H1 (cell line): Measurements from ENCODE around the gene SLC3A2. TPM values are rescaled to one million over a fixed set of nuclear protein-coding genes. Genes with fewer than 3 reads are reported as not detected.

Experiments
- CTCF ChIA-PET: fragments of 300-600 bp; sonication (Branson Sonifier 250); formaldehyde crosslinking; loops from one replicate; lab custom pipeline; 2021; ENCODE audit not compliant: partially characterized antibody; lab: Charles Lee
- POLR2A ChIA-PET: fragments of 300-600 bp; sonication (Branson Sonifier 250); formaldehyde crosslinking; loops from one replicate; lab custom pipeline; 2021; ENCODE audit warnings: inconsistent platforms; ENCODE audit not compliant: partially characterized antibody; lab: Charles Lee
- DNase-seq, 2 experiments: peaks; one replicate each; pipeline versions ENCODE4 v3.0.0 to v3.0.0-alpha.2; 2010 to 2022; ENCODE audit warnings: low spot score in 2 of 2, low read depth in 1 of 2, mixed read lengths in 1 of 2
- FAIRE-seq: peaks from 2 replicates; lab custom pipeline; 2011; peaks lifted over from hg19 to GRCh38; lab: Jason Lieb, UNC
- H2AFZ ChIP-seq: 2 replicates; pipeline ENCODE4 v1.8.1; 2012; ENCODE audit warnings: low read length, inconsistent platforms
- H2AK5ac ChIP-seq: 2 replicates; pipeline ENCODE4 v1.6.1; 2013; ENCODE audit warnings: low read depth, low read length
- H2BK120ac ChIP-seq: replicated peaks from 2 replicates; pipeline ENCODE3; 2013; ENCODE audit warnings: low read depth, low read length, inconsistent platforms
- H2BK12ac ChIP-seq: 2 replicates; pipeline ENCODE4 v1.6.1; 2013; ENCODE audit warnings: low read depth, low read length
- H2BK15ac ChIP-seq: 2 replicates; pipeline ENCODE4 v1.6.1; 2013; ENCODE audit warnings: low read length
- H2BK20ac ChIP-seq: 2 replicates; pipeline ENCODE4 v1.6.1; 2013; ENCODE audit warnings: low read length
- H2BK5ac ChIP-seq: 2 replicates; pipeline ENCODE4 v1.6.1; 2013; ENCODE audit warnings: low read depth, low read length
- H3K14ac ChIP-seq: 2 replicates; pipeline ENCODE4 v1.6.1; 2013; ENCODE audit warnings: inconsistent platforms; ENCODE audit not compliant: insufficient read length
- H3K18ac ChIP-seq: 2 replicates; pipeline ENCODE4 v1.6.1; 2013; ENCODE audit warnings: low read length; ENCODE audit errors: extremely low read depth
- H3K23ac ChIP-seq: 2 replicates; pipeline ENCODE4 v1.6.1; 2013; ENCODE audit warnings: inconsistent platforms; ENCODE audit not compliant: insufficient read length
- H3K23me2 ChIP-seq: 2 replicates; pipeline ENCODE4 v1.6.1; 2013; ENCODE audit warnings: low read depth, low read length
- H3K27ac ChIP-seq: 2 replicates; pipeline ENCODE4 v1.6.1; 2011; ENCODE audit warnings: low read depth, low read length, inconsistent platforms
- H3K27me3 ChIP-seq, 4 experiments: replicated peaks in 1 of 4; 1 replicate in 1 of 4; 2 replicates in 3 of 4; pipeline versions ENCODE4 v1.6.1 to v1.8.1; 2011 to 2013; ENCODE audit warnings: low read length in 3 of 4, mild to moderate bottlenecking in 3 of 4, inconsistent platforms in 2 of 4, mixed read lengths in 2 of 4, moderate library complexity in 1 of 4; ENCODE audit not compliant: control insufficient read depth in 3 of 4, insufficient read depth in 3 of 4; ENCODE audit errors: extremely low read depth in 1 of 4
- H3K36me3 ChIP-seq, 4 experiments: 2 replicates each; pipeline versions ENCODE4 v1.6.1 to v1.8.1; 2011 to 2013; ENCODE audit warnings: mild to moderate bottlenecking in 4 of 4, low read length in 3 of 4, moderate library complexity in 2 of 4, control low read depth in 1 of 4, inconsistent platforms in 1 of 4; ENCODE audit not compliant: insufficient read depth in 4 of 4, control insufficient read depth in 2 of 4
- H3K4ac ChIP-seq: replicated peaks from 2 replicates; pipeline ENCODE3; 2013; ENCODE audit warnings: low read length, low read depth, mixed read lengths, inconsistent platforms; ENCODE audit not compliant: insufficient read length
- H3K4me1 ChIP-seq, 4 experiments: replicated peaks in 1 of 4; 1 replicate in 1 of 4; 2 replicates in 3 of 4; pipeline versions ENCODE4 v1.6.1 to v1.8.1; 2011 to 2013; ENCODE audit warnings: low read length in 3 of 4, inconsistent platforms in 2 of 4, mixed read lengths in 1 of 4; ENCODE audit not compliant: insufficient read depth in 4 of 4, control insufficient read depth in 3 of 4
- H3K4me2 ChIP-seq, 2 experiments: 2 replicates each; pipeline versions ENCODE4 v1.6.1 to v1.8.1; 2011 to 2013; ENCODE audit warnings: low read depth in 2 of 2, low read length in 2 of 2, control low read depth in 1 of 2, inconsistent platforms in 1 of 2, mild to moderate bottlenecking in 1 of 2; ENCODE audit not compliant: insufficient read depth in 1 of 2
- H3K4me3 ChIP-seq, 4 experiments: fragments of 200-600, 300-600 bp in 1 of 4; sonication (generic), shearing (Covaris generic), sonication (Bioruptor Twin) in 1 of 4; 2 replicates each; pipeline versions ENCODE4 v1.5.1 to v1.8.1; 2011 to 2016; ENCODE audit warnings: low read length in 4 of 4, low read depth in 3 of 4, control low read depth in 2 of 4, inconsistent platforms in 2 of 4, mild to moderate bottlenecking in 2 of 4, mixed read lengths in 1 of 4, moderate library complexity in 1 of 4; ENCODE audit not compliant: insufficient read depth in 2 of 4; ENCODE audit errors: extremely low read depth in 1 of 4
- H3K56ac ChIP-seq: replicated peaks from 2 replicates; pipeline ENCODE3; 2013; ENCODE audit warnings: low read depth, mild to moderate bottlenecking, mixed read lengths, low read length, inconsistent platforms; ENCODE audit not compliant: insufficient read length
- H3K79me1 ChIP-seq: 2 replicates; pipeline ENCODE4 v1.6.1; 2013; ENCODE audit warnings: low read depth, low read length, control low read depth
- H3K79me2 ChIP-seq, 2 experiments: 2 replicates each; pipeline versions ENCODE4 v1.6.1 to v1.8.1; 2012 to 2013; ENCODE audit warnings: low read length in 2 of 2, mild to moderate bottlenecking in 2 of 2, inconsistent platforms in 1 of 2; ENCODE audit not compliant: insufficient read depth in 2 of 2, control insufficient read depth in 1 of 2
- H3K9ac ChIP-seq, 4 experiments: replicated peaks in 1 of 4; 1 replicate in 1 of 4; 2 replicates in 3 of 4; pipeline versions ENCODE4 v1.6.1 to v1.8.1; 2011 to 2013; ENCODE audit warnings: low read depth in 3 of 4, low read length in 3 of 4, control low read depth in 2 of 4, mild to moderate bottlenecking in 2 of 4, moderate library complexity in 2 of 4, inconsistent platforms in 1 of 4; ENCODE audit errors: extremely low read depth in 1 of 4
- H3K9me3 ChIP-seq, 2 experiments: 2 replicates each; pipeline versions ENCODE4 v1.6.1 to v1.8.1; 2012 to 2013; ENCODE audit warnings: mild to moderate bottlenecking in 2 of 2, moderate library complexity in 2 of 2, control low read depth in 1 of 2, inconsistent platforms in 1 of 2, low read depth in 1 of 2, low read length in 1 of 2, mixed read lengths in 1 of 2; ENCODE audit not compliant: insufficient read depth in 2 of 2
- H4K20me1 ChIP-seq, 2 experiments: replicated peaks in 1 of 2; 2 replicates each; pipeline versions ENCODE3 to v1.8.1; 2011 to 2013; ENCODE audit warnings: inconsistent platforms in 2 of 2, low read length in 2 of 2, mild to moderate bottlenecking in 1 of 2; ENCODE audit not compliant: insufficient read depth in 2 of 2, control insufficient read depth in 1 of 2
- H4K5ac ChIP-seq: 2 replicates; pipeline ENCODE4 v1.6.1; 2013; ENCODE audit warnings: low read length, low read depth, mixed read lengths, inconsistent platforms; ENCODE audit not compliant: insufficient read length
- H4K8ac ChIP-seq: 2 replicates; pipeline ENCODE4 v1.8.0; 2013; ENCODE audit warnings: mild to moderate bottlenecking, moderate library complexity, low read length, inconsistent platforms; ENCODE audit not compliant: insufficient read depth; ENCODE audit errors: extremely low read depth
- H4K91ac ChIP-seq: replicated peaks from 2 replicates; pipeline ENCODE3; 2013; ENCODE audit warnings: low read length, mixed read lengths, inconsistent platforms; ENCODE audit not compliant: insufficient read length
- FOSL1 ChIP-seq: IDR thresholded peaks from 2 replicates; pipeline ENCODE4 v1.6.1; 2011; ENCODE audit warnings: mild to moderate bottlenecking, low read depth, low read length, moderate library complexity; ENCODE audit not compliant: insufficient read depth
- POLR2A ChIP-seq, 2 experiments: IDR thresholded peaks; 1 replicate in 1 of 2; 2 replicates in 1 of 2; pipeline ENCODE4 v1.6.1; 2011; ENCODE audit warnings: low read depth in 2 of 2, low read length in 2 of 2, mild to moderate bottlenecking in 2 of 2; ENCODE audit errors: control extremely low read depth in 1 of 2
- SIX5 ChIP-seq: IDR thresholded peaks from 2 replicates; pipeline ENCODE4 v1.6.1; 2011; ENCODE audit warnings: mild to moderate bottlenecking, low read depth, low read length
- SP4 ChIP-seq: IDR thresholded peaks from 2 replicates; pipeline ENCODE4 v1.6.1; 2012; ENCODE audit warnings: low read length, inconsistent platforms
- TAF1 ChIP-seq: IDR thresholded peaks from 2 replicates; pipeline ENCODE4 v1.6.1; 2011; ENCODE audit warnings: mild to moderate bottlenecking, low read depth, low read length
- WGBS, 2 experiments: shearing (Covaris generic) in 1 of 2; methylation state at CpG; one replicate each; pipeline versions ENCODE4 v1.1.6 to v1.1.7; 2013 to 2015; ENCODE audit warnings: low lambda C conversion rate in 2 of 2, mixed read lengths in 2 of 2, inconsistent platforms in 1 of 2, low coverage in 1 of 2, missing lambda C conversion rate in 1 of 2; ENCODE audit not compliant: insufficient replicate concordance in 2 of 2, insufficient coverage in 1 of 2, insufficient read length in 1 of 2; ENCODE audit errors: extremely low coverage in 1 of 2, missing lambda C conversion rate in 1 of 2; 5-methylcytosine and 5-hydroxymethylcytosine counted together
- polyA plus RNA-seq, 7 experiments: library from polyadenylated mRNA; depleted of rRNA in 3 of 7; stranded (reverse) in 5 of 7; unstranded in 2 of 7; fragments of >200 nt in 5 of 7; fragments of 200-250 nt in 2 of 7; gene quantifications; 1 replicate in 5 of 7; 2 replicates in 1 of 7; 4 replicates in 1 of 7; pipeline versions ENCODE4 v1.2.1 to v1.2.3, GENCODE V29; 2011 to 2013; ENCODE audit warnings: missing spikeins in 2 of 7, mixed read lengths in 2 of 7
- total RNA-seq: library from RNA; stranded (reverse); fragmentation: NEBNext Ultra II Directional; extraction: Animal tissue kit (Norgen Biotek cat#: 25700); gene quantifications from 2 replicates; pipeline ENCODE4 v1.2.1, GENCODE V29; 2021

The SLC3A2 gene
- total and polyA plus RNA-seq, 2 of the 8 experiments (the other 6 are each of a cell fraction or from before 2014, with no cell fraction given) = 410 to 435 TPM

DNA sequence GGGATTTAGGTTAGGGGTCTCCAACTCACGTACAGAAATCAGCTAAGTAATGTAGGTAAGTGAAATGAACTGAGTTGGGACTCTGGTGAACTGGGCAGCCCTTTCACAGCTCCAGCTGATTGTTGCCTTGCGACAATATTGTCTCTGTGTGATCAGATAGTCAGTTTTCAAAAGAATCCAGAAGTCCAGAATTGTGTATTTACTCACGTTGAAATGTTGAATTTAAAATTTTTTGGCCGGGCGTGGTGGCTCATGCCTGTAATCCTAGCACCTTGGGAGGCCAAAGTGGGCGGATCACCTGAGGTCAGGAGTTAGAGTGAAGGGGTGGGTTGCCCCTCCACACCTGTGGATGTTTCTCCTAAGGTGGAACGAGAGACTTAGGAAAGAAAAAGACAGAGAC is 22.5 kb upstream of the SLC3A2 start:
- POLR2A ChIA-PET = interaction anchor here (1.1 to 20.0 kb wide), 13 partner anchors 9 to 831 kb away, joined by 3 to 2104 read pairs (median 67); partner anchors contain the start of genes BSCL2, C11orf98, CSKMT and EEF1G
- peak overlapping the region in 3 of 4 experiments; percentile 56 to 82 (median 73); a peak in 5 of 7 replicates for H3K9ac ChIP-seq
- H4K91ac ChIP-seq = no peak overlapping the region
- H3K4me3 ChIP-seq = peak overlapping the region; percentile 74 to 100 (median 90)
- peaks cover 14% of the 10 kb centered on the region for H3K23me2 ChIP-seq
- H3K79me1 ChIP-seq = peaks cover 5% of the 10 kb centered on the region; the same call in 1 of the 2 replicates
- no peak overlapping the region for H2AFZ ChIP-seq
- H3K79me2 ChIP-seq = peaks cover 59 to 98% of the 10 kb centered on the region in 2 experiments
- no peak overlapping the region for H2BK20ac ChIP-seq
- no peak for DNase-seq
- 0 out of 2 replicates have a peak overlapping the region, but pooled peaks have one; percentile 44 for H3K27ac ChIP-seq
- H2BK15ac ChIP-seq = no peak overlapping the region
- H4K5ac ChIP-seq = no peak overlapping the region
- H3K4me2 ChIP-seq = peak overlapping the region; percentile 78 to 95
- H3K23ac ChIP-seq = no peak overlapping the region
- H4K8ac ChIP-seq = no peak overlapping the region
- H3K27me3 ChIP-seq = no peaks in the 10 kb centered on the region
- H3K56ac ChIP-seq = no peak overlapping the region
- H2BK120ac ChIP-seq = no peak overlapping the region
- H4K20me1 ChIP-seq = peaks cover 5 to 24% of the 10 kb centered on the region in 2 experiments
- H3K4ac ChIP-seq = no peak overlapping the region
- no peak for TF ChIP-seq TAF1
- no peak for TF ChIP-seq SIX5
- TF ChIP-seq SP4 = no peak
- TF ChIP-seq POLR2A (IDR thresholded peaks at IDR 0.05; ENCODE audit: control extremely low read depth in 1 of 2, low read depth in 2 of 2, low read length in 2 of 2) = peak in 1 of 2 experiments; percentile 36; a peak in 2 of 3 replicates
- no peak for TF ChIP-seq FOSL1
- TF ChIP-seq, all 59 proteins: peak for 1
- peaks cover 0 to 15% (median 9%) of the 10 kb centered on the region in 4 experiments; a peak in 4 of 7 replicates for H3K4me1 ChIP-seq
- no peak overlapping the region for H2BK12ac ChIP-seq
- no peak for FAIRE-seq
- no peak overlapping the region for H3K18ac ChIP-seq
- 33% methylated on average over 7 of the region's 7 CpGs; no CpG with 5 or more reads in 1 of the 2 experiments for WGBS, 2 experiments
- peaks cover 19 to 44% (median 21%) of the 10 kb centered on the region in 4 experiments for H3K36me3 ChIP-seq
- CTCF ChIA-PET = interaction anchor here (0.6 to 1.5 kb wide), 7 partner anchors 22 to 187 kb away, joined by 3 to 7 read pairs (median 4); partner anchors contain the start of genes GNG3, SLC3A2 and UQCC3
- no peaks in the 10 kb centered on the region for H3K9me3 ChIP-seq
- H2BK5ac ChIP-seq = no peak overlapping the region
- H3K14ac ChIP-seq = no peak overlapping the region
- peak overlapping the region; percentile 31; the same call in 1 of the 2 replicates for H2AK5ac ChIP-seq
